ENCODE results near the gene ARL8B. TPM values are rescaled to one million over a fixed set of nuclear protein-coding genes. Genes with fewer than 3 reads are reported as not detected.

The ARL8B gene
- total RNA-seq, 1 experiment from 2014 or later: 121 TPM

DNA sequence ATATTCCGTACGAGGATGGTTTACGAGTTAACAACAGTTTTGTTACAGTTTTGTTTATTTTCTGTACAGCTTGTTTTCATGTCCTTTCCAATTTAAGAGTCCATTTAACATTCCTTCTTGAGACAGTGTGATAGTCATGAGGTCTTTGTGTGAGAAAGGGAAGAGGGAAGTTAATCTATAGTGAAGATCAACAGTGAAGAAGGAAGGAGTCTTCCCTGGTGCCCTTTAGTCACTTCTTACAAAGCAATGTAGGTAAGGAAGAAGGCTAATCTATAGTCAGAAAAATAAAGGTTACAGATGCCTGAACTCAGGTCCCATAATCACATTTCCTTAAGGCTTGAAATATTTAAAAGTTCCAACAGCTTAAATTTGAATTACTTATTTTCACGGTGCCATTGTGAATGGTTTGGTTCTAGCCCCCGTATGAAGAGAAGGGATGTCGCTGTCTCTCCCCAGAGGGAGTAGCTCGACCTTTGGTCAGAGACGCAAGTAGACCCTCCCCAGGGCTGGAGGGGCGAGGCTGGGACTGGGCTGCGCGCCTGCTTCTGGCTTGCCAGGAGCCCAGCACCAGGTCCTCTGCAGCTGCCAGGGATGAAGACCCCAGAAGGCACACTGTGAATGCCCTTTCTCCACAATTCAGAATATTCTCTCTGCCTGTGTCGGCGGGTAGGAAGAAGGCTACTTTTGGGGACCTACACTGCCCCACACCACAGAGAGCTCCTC, 100.4 kb downstream of the ARL8B start:
- in situ Hi-C loops (cut with HindIII; ENCODE audit: low sequenced_read_pairs): no loop called here

DNA sequence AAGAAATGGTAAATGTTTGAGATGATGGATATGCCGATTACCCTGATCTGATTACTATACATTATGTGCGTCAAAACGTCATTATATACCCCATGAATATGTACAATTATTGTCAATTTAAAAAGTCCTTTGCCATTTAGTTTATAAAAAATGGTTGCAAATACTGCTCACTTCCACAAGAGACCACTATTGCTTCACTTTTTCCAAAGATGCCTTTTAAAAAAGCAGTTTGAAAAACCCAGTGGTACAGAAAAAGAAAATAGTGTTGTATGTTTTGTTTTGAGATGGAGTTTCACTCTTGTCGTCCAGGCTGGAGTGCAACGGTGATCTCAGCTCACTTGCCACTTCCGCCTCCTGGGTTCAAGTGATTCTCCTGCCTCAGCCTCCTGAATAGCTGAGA, 104.7 kb downstream of the ARL8B start:
- DNase-seq (ENCODE audit: low spot score): peak; percentile 14
- in situ Hi-C loops (cut with HindIII; ENCODE audit: low sequenced_read_pairs): no loop called here

More for the DNA sequence above, 100.4 kb downstream of the ARL8B start:
- no peak for DNase-seq (ENCODE audit: low spot score)

DNA sequence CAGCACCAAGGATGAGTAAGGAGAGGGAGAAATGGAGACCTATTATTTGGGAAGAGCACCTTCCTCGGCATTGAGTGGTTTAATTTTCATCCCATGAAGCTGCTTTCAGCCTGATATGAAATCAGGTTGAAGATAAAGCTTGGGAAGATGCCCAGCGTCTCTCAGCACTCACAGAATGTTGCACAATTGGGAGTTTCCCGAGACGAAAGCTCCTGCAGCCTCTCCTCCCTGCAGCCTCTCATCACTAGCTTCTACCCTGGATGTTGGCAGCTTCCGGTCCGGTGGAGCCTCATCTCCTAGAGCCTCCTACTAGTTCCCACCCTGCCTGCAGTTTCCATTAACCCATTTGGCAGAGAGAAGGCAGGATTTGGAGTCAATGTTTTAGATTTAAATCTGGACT, 105.7 kb downstream of the ARL8B start:
- in situ Hi-C loops (cut with HindIII; ENCODE audit: low sequenced_read_pairs): no loop called here
- no peak for DNase-seq (ENCODE audit: low spot score)

DNA sequence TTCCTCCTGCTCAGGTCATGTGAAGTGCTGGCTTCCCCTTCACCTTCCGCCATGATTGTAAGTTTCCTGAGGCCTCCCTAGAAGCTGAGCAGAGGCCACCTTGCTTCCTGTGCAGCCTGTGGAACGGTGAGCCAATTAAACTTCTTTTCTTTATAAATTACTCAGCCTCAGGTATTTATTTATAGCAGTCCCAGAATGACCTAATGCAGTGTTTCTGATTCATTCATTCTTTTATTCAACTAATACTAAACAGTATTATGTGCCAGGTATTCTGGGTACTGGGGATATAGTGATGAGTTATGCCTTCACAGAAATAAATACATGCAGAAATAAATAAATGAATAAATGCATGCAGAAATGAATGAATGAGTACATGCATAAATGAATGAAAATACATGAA, 107.3 kb downstream of the ARL8B start:
- in situ Hi-C loops (cut with HindIII; ENCODE audit: low sequenced_read_pairs): no loop called here
- DNase-seq (ENCODE audit: low spot score): no peak

Other genes with a start within 250 kb of the ARL8B start
- 6.6 and 7.2 TPM in 2 replicates for gene BHLHE40, start 142.9 kb upstream of the ARL8B start, total RNA-seq (2014; rRNA removed; shearing (Covaris generic))
- 10.4 and 12.6 TPM in 2 replicates for gene EDEM1, start 65.4 kb downstream of the ARL8B start, total RNA-seq (2014; rRNA removed; shearing (Covaris generic))

Measured in G401 (cell line).